SK-N-SH (cell line): Measurements from ENCODE around the gene GHRL. TPM values are rescaled to one million over a fixed set of nuclear protein-coding genes. Genes with fewer than 3 reads are reported as not detected.

Source experiments
- CTCF ChIA-PET: fragments of 300-600, 350-600 bp; formaldehyde crosslinking; extraction: SDS; loops from one replicate; lab custom pipeline; 2021; lab: Yijun Ruan, JAX
- POLR2A ChIA-PET: fragments of 350-600 bp; sonication (Branson Sonifier 250); formaldehyde crosslinking; extraction: SDS; loops from one replicate; lab custom pipeline; 2020; ENCODE audit warnings: antibody characterized with exemption, inconsistent platforms; lab: Yijun Ruan, JAX
- DNase-seq: peaks from one replicate; pipeline ENCODE4 v3.0.0; 2012
- H2AFZ ChIP-seq: fragments of 200-600 bp; sonication (generic); 2 replicates; pipeline ENCODE4 v1.8.1; 2016; ENCODE audit warnings: antibody characterized with exemption, mild to moderate bottlenecking, low read depth
- H3F3A ChIP-seq: fragments of 200-600 bp; sonication (generic); replicated peaks from 2 replicates; pipeline ENCODE3; 2016; ENCODE audit warnings: antibody characterized with exemption, mild to moderate bottlenecking; ENCODE audit not compliant: insufficient read depth
- H3K27ac ChIP-seq, 2 experiments: fragments of 200-500 bp in 1 of 2; fragments of 200-600 bp in 1 of 2; sonication (Bioruptor generic) in 1 of 2; sonication (generic), shearing (Covaris generic) in 1 of 2; 2 replicates each; pipeline versions ENCODE4 v1.5.1 to v1.6.1; 2014 to 2016; ENCODE audit warnings: low read depth in 2 of 2, inconsistent platforms in 1 of 2, low read length in 1 of 2, mild to moderate bottlenecking in 1 of 2, mixed read lengths in 1 of 2
- H3K27me3 ChIP-seq: fragments of 200-600 bp; sonication (generic), shearing (Covaris generic); 2 replicates; pipeline ENCODE4 v1.6.1; 2016; ENCODE audit warnings: mixed run types; ENCODE audit not compliant: insufficient read depth
- H3K36me3 ChIP-seq, 2 experiments: fragments of 200-500 bp in 1 of 2; fragments of 200-600 bp in 1 of 2; sonication (Bioruptor generic) in 1 of 2; sonication (generic) in 1 of 2; replicated peaks in 1 of 2; 2 replicates each; pipeline versions ENCODE3 to v1.5.1; 2014 to 2016; ENCODE audit warnings: low read length in 1 of 2, mild to moderate bottlenecking in 1 of 2; ENCODE audit not compliant: insufficient read depth in 2 of 2, control insufficient read depth in 1 of 2
- H3K4me1 ChIP-seq, 2 experiments: fragments of 200-500 bp in 1 of 2; fragments of 200-600 bp in 1 of 2; sonication (Bioruptor generic) in 1 of 2; sonication (generic), shearing (Covaris generic) in 1 of 2; 2 replicates each; pipeline versions ENCODE4 v1.5.1 to v1.6.1; 2014 to 2016; ENCODE audit warnings: low read depth in 1 of 2, low read length in 1 of 2, mixed run types in 1 of 2; ENCODE audit not compliant: insufficient read depth in 2 of 2, control insufficient read depth in 1 of 2
- H3K4me2 ChIP-seq: fragments of 200-600 bp; sonication (generic), shearing (Covaris generic); 2 replicates; pipeline ENCODE4 v1.6.1; 2017; ENCODE audit warnings: mixed run types
- H3K4me3 ChIP-seq, 2 experiments: fragments of 200-500 bp in 1 of 2; fragments of 200-600 bp in 1 of 2; sonication (Bioruptor generic) in 1 of 2; sonication (generic), shearing (Covaris generic) in 1 of 2; 2 replicates each; pipeline versions ENCODE4 v1.5.1 to v1.8.1; 2014 to 2016; ENCODE audit warnings: low read depth in 2 of 2, inconsistent platforms in 1 of 2, low read length in 1 of 2, mild to moderate bottlenecking in 1 of 2, mixed read lengths in 1 of 2, moderate library complexity in 1 of 2
- H3K79me2 ChIP-seq: fragments of 200-600 bp; sonication (generic); 2 replicates; pipeline ENCODE4 v1.8.1; 2017; ENCODE audit warnings: mild to moderate bottlenecking; ENCODE audit not compliant: insufficient read depth
- H3K9ac ChIP-seq: fragments of 200-600 bp; sonication (generic); 2 replicates; pipeline ENCODE4 v1.6.1; 2017; ENCODE audit warnings: mixed run types
- H3K9me2 ChIP-seq: fragments of 200-600 bp; sonication (generic); 2 replicates; pipeline ENCODE4 v1.6.1; 2017; ENCODE audit warnings: mixed run types
- H3K9me3 ChIP-seq: fragments of 200-600 bp; sonication (generic); 2 replicates; pipeline ENCODE4 v1.6.1; 2017; ENCODE audit warnings: mixed run types, mild to moderate bottlenecking, moderate library complexity
- H4K20me1 ChIP-seq: fragments of 200-600 bp; sonication (generic); 2 replicates; pipeline ENCODE4 v1.6.1; 2017; ENCODE audit warnings: mild to moderate bottlenecking, mixed run types; ENCODE audit not compliant: insufficient read depth
- EP300 ChIP-seq, 2 experiments: IDR thresholded peaks; 2 replicates each; pipeline versions ENCODE4 v1.4.0 to v1.6.1; 2012; ENCODE audit warnings: borderline replicate concordance in 1 of 2, low read depth in 1 of 2, low read length in 1 of 2
- EZH2phosphoT487 ChIP-seq: fragments of 200-600 bp; sonication (generic); IDR thresholded peaks from 2 replicates; pipeline ENCODE4 v1.6.1; 2017; ENCODE audit warnings: low read depth, mixed run types, mild to moderate bottlenecking, antibody characterized with exemption, moderate library complexity, borderline replicate concordance
- NFIC ChIP-seq: IDR thresholded peaks from 2 replicates; pipeline ENCODE4 v1.4.0; 2012; ENCODE audit warnings: borderline replicate concordance
- NRF1 ChIP-seq: IDR thresholded peaks from 2 replicates; pipeline ENCODE4 v1.6.1; 2012; ENCODE audit warnings: low read depth, mild to moderate bottlenecking, low read length
- POLR2AphosphoS5 ChIP-seq: IDR thresholded peaks from 2 replicates; pipeline ENCODE4 v1.6.1; 2012; ENCODE audit warnings: low read depth, low read length
- RAD21 ChIP-seq: IDR thresholded peaks from 2 replicates; pipeline ENCODE4 v1.6.1; 2012; ENCODE audit warnings: mild to moderate bottlenecking, low read length
- RXRA ChIP-seq: IDR thresholded peaks from 2 replicates; pipeline ENCODE4 v1.4.0; 2012; ENCODE audit warnings: low read depth, mild to moderate bottlenecking, borderline replicate concordance
- SIN3A ChIP-seq: IDR thresholded peaks from 2 replicates; pipeline ENCODE4 v1.6.1; 2012; ENCODE audit warnings: low read depth, mild to moderate bottlenecking, low read length, moderate library complexity, borderline replicate concordance
- TEAD4 ChIP-seq: IDR thresholded peaks from 2 replicates; pipeline ENCODE4 v1.4.0; 2012; ENCODE audit warnings: mild to moderate bottlenecking, borderline replicate concordance; ENCODE audit not compliant: insufficient read depth
- YY1 ChIP-seq: IDR thresholded peaks from 2 replicates; pipeline ENCODE4 v1.4.0; 2012; ENCODE audit warnings: low read depth, mild to moderate bottlenecking
- ZBTB33 ChIP-seq: IDR thresholded peaks from 2 replicates; pipeline ENCODE4 v1.4.0; 2012; ENCODE audit warnings: low read depth, borderline replicate concordance
- WGBS: methylation state at CpG from one replicate; pipeline ENCODE4 v1.1.6; 2017; ENCODE audit warnings: low lambda C conversion rate; 5-methylcytosine and 5-hydroxymethylcytosine counted together
- polyA plus RNA-seq, 3 experiments: library from polyadenylated mRNA; depleted of rRNA; stranded (reverse); fragments of >200 nt; gene quantifications; 2 replicates each; pipeline ENCODE4 v1.2.3, GENCODE V29; 2012
- TF ChIP-seq, protein P1 (sequence below): IDR thresholded peaks from 2 replicates; pipeline ENCODE4 v1.6.1; 2012; ENCODE audit warnings: mild to moderate bottlenecking, low read depth, low read length, moderate library complexity
- TF ChIP-seq, protein P2 (sequence below): fragments of 150-350 bp; IDR thresholded peaks from 2 replicates; pipeline ENCODE4 v1.6.1; 2016; ENCODE audit warnings: mild to moderate bottlenecking, low read depth, low read length

GHRL gene
- polyA plus RNA-seq, 1 of the 3 experiments (the other 2 are of a cell fraction) = not detected

DNA sequence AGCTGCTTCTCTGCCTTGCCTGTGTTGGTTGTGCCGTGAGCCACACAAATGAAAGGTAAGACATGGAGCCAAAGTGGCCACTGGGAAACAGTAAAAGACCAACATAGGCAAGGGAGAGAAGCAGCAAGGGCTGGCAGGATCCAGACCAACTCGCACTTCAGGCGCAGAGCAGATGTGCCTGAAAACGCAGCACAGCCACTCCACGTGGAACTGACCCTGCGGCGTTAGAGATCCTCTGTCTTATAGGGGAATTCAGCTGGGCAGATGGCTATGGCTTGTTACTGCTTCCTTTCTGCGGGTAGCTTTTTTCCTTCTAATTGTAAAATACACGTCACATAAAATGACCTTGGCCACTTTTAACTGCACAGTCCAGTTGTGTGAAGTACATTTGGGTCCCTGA lies 10.4 kb upstream of the GHRL start:
- ChIA-PET POLR2A (no interaction called here), CTCF (interaction anchor here (1.1 kb wide), 1 partner anchor 16 kb away, joined by 3 read pairs; no protein-coding TSS in a partner anchor)
- 98% methylated on average over 9 of the region's 9 CpGs for WGBS
- H3K27me3 ChIP-seq = no peaks in the 10 kb centered on the region
- DNase-seq = no peak
- peaks cover 13% of the 10 kb centered on the region for H3F3A ChIP-seq
- no peak overlapping the region for H3K27ac ChIP-seq
- peaks cover 57 to 72% of the 10 kb centered on the region in 2 experiments for H3K36me3 ChIP-seq
- H2AFZ ChIP-seq = no peak overlapping the region
- no peak overlapping the region for H3K9ac ChIP-seq
- H3K79me2 ChIP-seq = no peaks in the 10 kb centered on the region
- H3K4me1 ChIP-seq = peaks cover 0 to 3% of the 10 kb centered on the region in 2 experiments; a peak in 1 of 4 replicates
- no peak overlapping the region for H3K4me2 ChIP-seq
- H3K9me3 ChIP-seq = no peaks in the 10 kb centered on the region
- H3K4me3 ChIP-seq = no peak overlapping the region
- H3K9me2 ChIP-seq = no peaks in the 10 kb centered on the region
- no peak for TF ChIP-seq EP300 (IDR thresholded peaks at IDR 0.05; ENCODE audit: borderline replicate concordance in 1 of 2, low read depth in 1 of 2, low read length in 1 of 2)
- TF ChIP-seq EZH2phosphoT487 = no peak
- TF ChIP-seq ZBTB33 = no peak
- no peak for TF ChIP-seq RXRA
- TF ChIP-seq, protein P1, sequence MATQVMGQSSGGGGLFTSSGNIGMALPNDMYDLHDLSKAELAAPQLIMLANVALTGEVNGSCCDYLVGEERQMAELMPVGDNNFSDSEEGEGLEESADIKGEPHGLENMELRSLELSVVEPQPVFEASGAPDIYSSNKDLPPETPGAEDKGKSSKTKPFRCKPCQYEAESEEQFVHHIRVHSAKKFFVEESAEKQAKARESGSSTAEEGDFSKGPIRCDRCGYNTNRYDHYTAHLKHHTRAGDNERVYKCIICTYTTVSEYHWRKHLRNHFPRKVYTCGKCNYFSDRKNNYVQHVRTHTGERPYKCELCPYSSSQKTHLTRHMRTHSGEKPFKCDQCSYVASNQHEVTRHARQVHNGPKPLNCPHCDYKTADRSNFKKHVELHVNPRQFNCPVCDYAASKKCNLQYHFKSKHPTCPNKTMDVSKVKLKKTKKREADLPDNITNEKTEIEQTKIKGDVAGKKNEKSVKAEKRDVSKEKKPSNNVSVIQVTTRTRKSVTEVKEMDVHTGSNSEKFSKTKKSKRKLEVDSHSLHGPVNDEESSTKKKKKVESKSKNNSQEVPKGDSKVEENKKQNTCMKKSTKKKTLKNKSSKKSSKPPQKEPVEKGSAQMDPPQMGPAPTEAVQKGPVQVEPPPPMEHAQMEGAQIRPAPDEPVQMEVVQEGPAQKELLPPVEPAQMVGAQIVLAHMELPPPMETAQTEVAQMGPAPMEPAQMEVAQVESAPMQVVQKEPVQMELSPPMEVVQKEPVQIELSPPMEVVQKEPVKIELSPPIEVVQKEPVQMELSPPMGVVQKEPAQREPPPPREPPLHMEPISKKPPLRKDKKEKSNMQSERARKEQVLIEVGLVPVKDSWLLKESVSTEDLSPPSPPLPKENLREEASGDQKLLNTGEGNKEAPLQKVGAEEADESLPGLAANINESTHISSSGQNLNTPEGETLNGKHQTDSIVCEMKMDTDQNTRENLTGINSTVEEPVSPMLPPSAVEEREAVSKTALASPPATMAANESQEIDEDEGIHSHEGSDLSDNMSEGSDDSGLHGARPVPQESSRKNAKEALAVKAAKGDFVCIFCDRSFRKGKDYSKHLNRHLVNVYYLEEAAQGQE = no peak
- no peak for TF ChIP-seq NRF1
- TF ChIP-seq POLR2AphosphoS5 = no peak
- TF ChIP-seq YY1 = no peak
- TF ChIP-seq TEAD4 = no peak
- no peak for TF ChIP-seq NFIC
- TF ChIP-seq RAD21 = no peak
- TF ChIP-seq SIN3A = no peak
- TF ChIP-seq, protein P2, sequence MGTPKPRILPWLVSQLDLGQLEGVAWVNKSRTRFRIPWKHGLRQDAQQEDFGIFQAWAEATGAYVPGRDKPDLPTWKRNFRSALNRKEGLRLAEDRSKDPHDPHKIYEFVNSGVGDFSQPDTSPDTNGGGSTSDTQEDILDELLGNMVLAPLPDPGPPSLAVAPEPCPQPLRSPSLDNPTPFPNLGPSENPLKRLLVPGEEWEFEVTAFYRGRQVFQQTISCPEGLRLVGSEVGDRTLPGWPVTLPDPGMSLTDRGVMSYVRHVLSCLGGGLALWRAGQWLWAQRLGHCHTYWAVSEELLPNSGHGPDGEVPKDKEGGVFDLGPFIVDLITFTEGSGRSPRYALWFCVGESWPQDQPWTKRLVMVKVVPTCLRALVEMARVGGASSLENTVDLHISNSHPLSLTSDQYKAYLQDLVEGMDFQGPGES = no peak
- H4K20me1 ChIP-seq = no peaks in the 10 kb centered on the region; the same call in 1 of the 2 replicates
